ENCODE results near the gene FBXO34. TPM values are rescaled to one million over a fixed set of nuclear protein-coding genes. Genes with fewer than 3 reads are reported as not detected.

Gene FBXO34
- total RNA-seq, 4 donors from 2014 or later: 33.3 to 43.1 (median 34.5) TPM

DNA sequence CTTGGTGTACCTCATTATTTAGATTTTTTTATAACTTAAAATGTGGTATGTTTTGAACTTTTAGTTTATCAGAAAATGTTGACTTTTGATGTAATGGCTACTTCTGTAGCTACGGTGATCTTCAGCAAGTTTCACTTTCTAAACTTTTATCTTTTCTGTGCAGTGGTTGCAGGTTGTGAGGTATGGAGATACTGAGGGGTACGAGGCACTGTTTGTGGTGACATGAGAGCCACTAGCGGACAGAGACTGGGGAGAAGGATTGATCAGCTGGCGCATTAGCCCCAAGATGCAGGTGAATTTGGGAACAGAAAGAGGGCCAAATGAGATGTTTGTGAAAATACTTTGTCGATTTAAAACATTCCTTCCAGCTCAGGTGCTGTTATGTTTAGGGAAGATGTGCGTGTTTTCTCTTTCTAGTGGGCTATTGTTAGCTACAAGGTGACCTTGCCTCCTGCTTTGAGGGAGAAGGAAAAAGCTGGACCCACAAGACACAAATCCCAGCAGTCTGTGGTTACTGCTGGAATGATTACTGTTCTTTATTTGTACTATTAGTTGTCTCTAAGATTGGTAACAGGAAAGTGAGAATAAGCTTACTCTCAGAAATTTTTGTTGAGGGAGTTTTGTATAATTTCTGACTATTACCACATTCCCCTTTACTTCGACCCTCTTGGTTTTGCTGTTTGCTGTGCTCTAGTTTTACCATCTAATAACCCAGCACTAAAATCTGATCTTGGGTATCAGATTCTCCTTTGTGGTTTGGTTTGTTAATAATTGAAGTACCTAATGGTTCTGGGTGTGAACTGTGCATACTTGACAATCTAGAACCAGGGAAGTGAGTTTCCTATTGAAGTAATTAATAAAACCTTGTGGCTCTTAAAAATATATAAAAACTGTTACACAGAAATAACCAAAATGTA lies 61.7 kb downstream of the FBXO34 start:
- no peak for DNase-seq
- Histone ChIP-seq H3K9me3 (no peaks in the 10 kb centered on the region), H3K4me3 (peak overlapping the region in 1 of 4 donors; percentile 16), H3K36me3 (no peaks in the 10 kb centered on the region), H3K27me3 (no peaks in the 10 kb centered on the region), H3K4me1 (peaks cover 0 to 73% (median 51%) of the 10 kb centered on the region in 3 donors), H3K27ac (peak overlapping the region; percentile 27 to 71 (median 44))
- WGBS, 2 donors: 54 to 57% methylated on average over 7 of the region's 7 CpGs
- intact Hi-C loops (cut with DNase I): no loop called here
- TF ChIP-seq CTCF (IDR thresholded peaks at IDR 0.05) (no peak), POLR2A (IDR thresholded peaks at IDR 0.05) (no peak)

GRCh38 chr14:55333711-55334485 lies 62.7 kb downstream of the FBXO34 start:
- peaks cover 0 to 83% (median 55%) of the 10 kb centered on the region in 3 donors for H3K4me1 ChIP-seq
- WGBS, 2 donors: 35 to 38% methylated on average over 4 of the region's 4 CpGs
- H3K27ac ChIP-seq: peak overlapping the region in 3 of 4 donors; percentile 41 to 71 (median 52)

GRCh38 chr14:55336162-55336561 lies 64.9 kb downstream of the FBXO34 start:
- Histone ChIP-seq H3K9me3 (no peaks in the 10 kb centered on the region), H3K36me3 (no peaks in the 10 kb centered on the region), H3K27ac (peak overlapping the region in 2 of 4 donors; percentile 49 to 69), H3K27me3 (no peaks in the 10 kb centered on the region), H3K4me1 (peaks cover 0 to 91% (median 53%) of the 10 kb centered on the region in 3 donors), H3K4me3 (no peak overlapping the region)
- intact Hi-C loops (cut with DNase I): no loop called here
- no peak for TF ChIP-seq POLR2A (IDR thresholded peaks at IDR 0.05)
- WGBS, 2 donors: 18 to 25% methylated on average over 1 to 2 of the region's 2 CpGs
- DNase-seq: no peak

More at GRCh38 chr14:55333711-55334485, 62.7 kb downstream of the FBXO34 start:
- intact Hi-C loops (cut with DNase I): no loop called here
- no peak for DNase-seq
- Histone ChIP-seq H3K36me3 (no peaks in the 10 kb centered on the region), H3K4me3 (no peak overlapping the region), H3K27me3 (no peaks in the 10 kb centered on the region), H3K9me3 (no peaks in the 10 kb centered on the region)
- no peak for TF ChIP-seq POLR2A (IDR thresholded peaks at IDR 0.05)
- no peak for TF ChIP-seq CTCF (IDR thresholded peaks at IDR 0.05)

- Histone ChIP-seq H3K27me3 (no peaks in the 10 kb centered on the region), H3K9me3 (no peaks in the 10 kb centered on the region), H3K4me1 (peaks cover 0 to 94% (median 53%) of the 10 kb centered on the region in 3 donors), H3K4me3 (no peak overlapping the region), H3K36me3 (no peaks in the 10 kb centered on the region), H3K27ac (peak overlapping the region in 2 of 4 donors; percentile 49 to 69)
- no peak for DNase-seq
- TF ChIP-seq POLR2A (IDR thresholded peaks at IDR 0.05): no peak
- no peak for TF ChIP-seq CTCF (IDR thresholded peaks at IDR 0.05)
- WGBS, 2 donors: 82 to 83% methylated on average over 3 of the region's 3 CpGs
- intact Hi-C loops (cut with DNase I): no loop called here
Measured at GRCh38 chr14:55336691-55337090, 65.5 kb downstream of the FBXO34 start.

DNA sequence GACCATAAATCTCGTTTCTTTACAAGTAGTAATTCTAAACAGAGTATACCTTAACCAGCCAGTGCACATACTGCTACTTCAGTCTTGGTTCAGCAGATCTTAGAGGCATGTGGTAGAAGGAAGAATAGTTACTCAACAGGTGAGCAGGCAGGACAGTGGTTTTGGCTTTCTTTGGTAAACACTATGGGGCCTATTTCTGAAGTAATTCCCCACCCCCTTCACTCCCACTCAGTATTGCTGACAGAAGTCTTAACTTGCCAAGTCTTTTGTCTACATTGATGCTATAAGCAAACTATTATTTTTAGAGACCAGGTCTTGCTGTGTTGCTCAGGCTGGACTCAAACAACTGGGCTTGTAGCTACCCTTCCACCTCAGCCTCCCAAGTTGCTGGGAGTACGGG lies 68.5 kb downstream of the FBXO34 start:
- peak overlapping the region in 3 of 4 donors; percentile 3 to 22 (median 13) for H3K27ac ChIP-seq
- H3K4me1 ChIP-seq: peaks cover 0 to 73% (median 28%) of the 10 kb centered on the region in 3 donors
- H3K4me3 ChIP-seq: no peak overlapping the region
- TF ChIP-seq POLR2A (IDR thresholded peaks at IDR 0.05) (no peak), CTCF (IDR thresholded peaks at IDR 0.05) (no peak)
- H3K27me3 ChIP-seq: no peaks in the 10 kb centered on the region
- H3K36me3 ChIP-seq: no peaks in the 10 kb centered on the region
- intact Hi-C loops (cut with DNase I): no loop called here
- DNase-seq: no peak
- 30 to 37% methylated on average over 2 of the region's 2 CpGs for WGBS, 2 donors
- no peaks in the 10 kb centered on the region for H3K9me3 ChIP-seq

Measured in esophagus squamous epithelium (tissue), 5 donors.